Fibroblast of villous mesenchyme (primary cell): Measurements from ENCODE around the gene PTPRE. TPM values are rescaled to one million over a fixed set of nuclear protein-coding genes. Genes with fewer than 3 reads are reported as not detected.

Experiments
- DNase-seq: peaks from one replicate; pipeline ENCODE4 v3.0.0-alpha.2; 2010; ENCODE audit warnings: low read depth
- H3K4me3 ChIP-seq: 2 replicates; pipeline ENCODE4 v1.5.1; 2011; ENCODE audit warnings: low read depth, mild to moderate bottlenecking, low read length
- total RNA-seq: library from RNA; depleted of rRNA; stranded (reverse); fragments of >200 nt; gene quantifications from 2 replicates; pipeline ENCODE4 v1.2.3, GENCODE V29; 2012
- TF ChIP-seq, protein P1 (sequence below): IDR thresholded peaks from 2 replicates; pipeline ENCODE4 v1.5.1; 2012; ENCODE audit warnings: low read depth, mild to moderate bottlenecking, low read length; ENCODE audit not compliant: insufficient read depth

Gene PTPRE
- total RNA-seq, 1 donor, result 11.2 TPM

DNA sequence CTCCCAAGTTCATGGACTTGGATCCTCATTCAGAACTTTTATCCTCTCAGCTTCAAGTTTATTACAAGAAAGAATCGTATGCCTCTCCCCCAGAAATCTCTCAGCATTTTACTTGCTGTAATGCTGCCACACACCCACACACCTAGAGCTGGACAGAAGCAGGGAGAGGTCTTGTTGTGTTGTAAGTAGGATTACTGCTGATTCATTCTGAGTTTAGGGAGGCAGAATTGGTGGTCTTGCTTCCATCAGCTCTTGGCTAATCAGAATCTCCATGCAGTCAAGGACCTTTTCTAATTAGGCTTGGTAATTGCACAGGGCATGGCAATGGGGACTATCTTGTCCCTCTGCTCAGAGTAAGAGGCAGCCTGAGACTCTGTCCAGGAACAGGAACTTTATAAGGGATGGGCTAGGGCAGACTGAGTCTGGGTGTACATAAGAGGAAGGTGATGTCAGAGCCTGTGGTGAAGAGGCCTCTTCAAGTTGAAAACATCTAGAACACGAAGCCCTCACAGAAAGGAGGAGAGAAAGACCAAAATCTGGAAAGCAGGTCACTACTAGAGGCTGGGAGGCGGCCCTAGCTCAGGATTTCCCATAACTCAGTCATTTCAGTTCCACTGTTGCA lies 7.0 kb upstream of the PTPRE start:
- H3K4me3 ChIP-seq, result no peak overlapping the region
- no peak for DNase-seq
- TF ChIP-seq, protein P1, sequence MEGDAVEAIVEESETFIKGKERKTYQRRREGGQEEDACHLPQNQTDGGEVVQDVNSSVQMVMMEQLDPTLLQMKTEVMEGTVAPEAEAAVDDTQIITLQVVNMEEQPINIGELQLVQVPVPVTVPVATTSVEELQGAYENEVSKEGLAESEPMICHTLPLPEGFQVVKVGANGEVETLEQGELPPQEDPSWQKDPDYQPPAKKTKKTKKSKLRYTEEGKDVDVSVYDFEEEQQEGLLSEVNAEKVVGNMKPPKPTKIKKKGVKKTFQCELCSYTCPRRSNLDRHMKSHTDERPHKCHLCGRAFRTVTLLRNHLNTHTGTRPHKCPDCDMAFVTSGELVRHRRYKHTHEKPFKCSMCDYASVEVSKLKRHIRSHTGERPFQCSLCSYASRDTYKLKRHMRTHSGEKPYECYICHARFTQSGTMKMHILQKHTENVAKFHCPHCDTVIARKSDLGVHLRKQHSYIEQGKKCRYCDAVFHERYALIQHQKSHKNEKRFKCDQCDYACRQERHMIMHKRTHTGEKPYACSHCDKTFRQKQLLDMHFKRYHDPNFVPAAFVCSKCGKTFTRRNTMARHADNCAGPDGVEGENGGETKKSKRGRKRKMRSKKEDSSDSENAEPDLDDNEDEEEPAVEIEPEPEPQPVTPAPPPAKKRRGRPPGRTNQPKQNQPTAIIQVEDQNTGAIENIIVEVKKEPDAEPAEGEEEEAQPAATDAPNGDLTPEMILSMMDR, result no peak

DNA sequence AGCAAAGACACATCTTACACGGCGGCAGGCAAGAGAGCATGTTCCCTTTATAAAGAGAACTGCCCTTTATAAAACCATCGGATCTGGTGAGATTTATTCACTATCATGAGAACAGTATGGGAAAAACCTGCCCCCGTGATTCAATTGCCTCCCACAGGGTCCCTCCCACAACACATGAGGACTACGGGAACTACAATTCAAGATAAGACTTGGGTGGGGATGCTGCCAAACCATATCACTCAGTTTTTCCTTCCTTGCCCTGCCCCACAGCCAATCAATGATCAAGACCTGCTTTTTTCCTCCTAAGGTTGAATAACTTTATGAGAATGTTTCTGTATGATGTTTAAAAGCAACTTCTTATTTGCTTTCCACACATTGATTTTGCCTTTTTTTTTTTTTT lies 3.1 kb upstream of the PTPRE start:
- H3K4me3 ChIP-seq, result no peak overlapping the region
- TF ChIP-seq, protein P1, result no peak
- no peak for DNase-seq

DNA sequence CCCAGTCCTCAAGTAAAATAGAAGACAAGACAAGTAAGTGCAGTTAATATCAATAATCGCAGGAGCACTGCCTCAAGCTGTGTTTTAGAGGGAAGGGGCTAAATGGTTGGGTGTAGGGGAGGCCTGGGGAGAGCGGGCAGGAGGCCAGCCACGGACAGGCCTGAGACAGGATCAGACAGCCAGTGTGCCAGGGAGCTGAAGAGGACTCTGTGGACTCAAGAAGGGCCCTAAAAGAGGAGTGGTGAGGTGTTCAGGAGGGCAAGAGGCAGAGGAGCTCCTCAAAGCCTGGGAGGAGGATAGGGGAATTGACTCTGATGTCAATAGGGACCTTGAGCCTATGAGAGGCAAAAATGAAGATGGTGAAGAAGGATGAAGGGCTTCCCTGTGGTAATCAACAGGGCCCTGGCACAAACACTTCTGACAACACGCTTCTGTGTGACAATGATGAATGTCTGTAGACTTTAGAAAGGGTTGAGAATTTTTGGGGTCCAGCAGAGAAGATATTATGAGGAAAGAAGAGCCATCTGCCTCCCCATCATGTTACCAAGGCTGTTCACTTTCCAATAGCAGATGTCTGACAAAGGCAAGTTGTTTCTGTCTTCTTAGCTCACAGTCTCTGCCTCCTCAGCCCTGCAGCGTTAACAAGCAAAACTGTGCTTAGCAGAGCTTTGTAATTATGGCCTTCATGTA lies 2.4 kb upstream of the PTPRE start:
- DNase-seq, result no peak
- no peak overlapping the region for H3K4me3 ChIP-seq
- TF ChIP-seq, protein P1, result no peak

DNA sequence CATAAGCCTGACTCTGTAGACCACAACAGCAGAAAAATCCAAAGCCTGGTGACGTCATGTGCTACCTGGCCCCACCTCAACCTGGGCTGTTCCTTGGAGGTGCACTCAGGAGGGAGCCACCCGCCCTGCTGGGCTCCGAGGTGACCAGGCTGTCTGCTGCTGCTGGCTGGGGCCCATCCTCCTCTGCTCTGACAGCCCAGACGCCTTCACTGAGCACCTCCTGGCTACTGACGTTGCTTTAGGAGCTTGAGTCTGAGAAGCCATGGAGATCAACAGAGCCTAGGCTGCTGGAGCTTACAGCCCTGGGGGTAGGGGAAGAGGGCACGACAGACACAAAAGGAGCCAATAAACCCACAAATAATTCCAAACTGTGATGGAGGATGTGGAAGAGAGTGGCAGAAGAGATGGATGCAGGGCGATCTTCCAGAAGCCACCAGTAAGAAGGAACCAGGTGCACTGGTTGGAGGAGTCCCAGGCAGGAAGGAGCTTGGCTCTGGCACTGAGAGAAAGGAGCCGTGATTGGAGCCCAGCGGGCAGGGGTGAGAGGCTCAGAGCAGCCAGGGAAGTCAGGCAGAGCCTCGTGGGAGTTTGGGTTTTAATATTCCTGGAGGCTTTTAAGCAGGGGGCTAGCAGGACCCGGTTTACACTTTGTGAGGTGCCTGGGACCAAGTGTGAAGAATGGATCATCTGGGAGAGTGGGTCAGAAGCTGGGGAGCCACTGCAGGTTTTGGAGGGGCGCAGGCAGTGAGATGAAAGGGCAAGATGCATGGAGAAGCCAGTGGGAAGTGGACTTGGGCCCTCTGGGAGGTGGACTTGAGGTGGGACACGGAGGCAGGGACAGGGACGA lies 1.7 kb upstream of the PTPRE start:
- no peak overlapping the region for H3K4me3 ChIP-seq
- TF ChIP-seq, protein P1, result no peak
- no peak for DNase-seq

DNA sequence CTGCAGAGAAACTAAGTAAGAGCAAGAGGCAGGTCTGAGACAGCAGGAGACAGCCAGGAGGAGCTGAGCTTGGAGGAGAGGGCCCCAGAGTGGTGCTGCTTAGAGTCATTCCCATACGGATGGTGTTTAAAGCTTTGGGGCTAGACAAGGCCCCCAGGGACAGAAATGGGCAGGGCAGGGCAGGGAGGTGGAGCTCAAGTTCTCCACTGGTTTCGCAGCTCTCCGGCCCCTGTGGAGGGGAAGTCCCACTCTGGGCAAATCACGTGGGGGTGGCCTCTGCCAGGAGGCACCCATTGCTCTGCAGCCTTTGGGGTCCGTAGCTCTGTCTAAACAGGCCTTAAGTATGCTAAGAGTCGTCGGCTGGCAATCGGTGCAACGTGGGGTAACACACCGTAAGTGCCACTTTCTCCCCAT lies 1.0 kb upstream of the PTPRE start:
- H3K4me3 ChIP-seq, result no peak overlapping the region
- DNase-seq, result no peak
- TF ChIP-seq, protein P1, result no peak

DNA sequence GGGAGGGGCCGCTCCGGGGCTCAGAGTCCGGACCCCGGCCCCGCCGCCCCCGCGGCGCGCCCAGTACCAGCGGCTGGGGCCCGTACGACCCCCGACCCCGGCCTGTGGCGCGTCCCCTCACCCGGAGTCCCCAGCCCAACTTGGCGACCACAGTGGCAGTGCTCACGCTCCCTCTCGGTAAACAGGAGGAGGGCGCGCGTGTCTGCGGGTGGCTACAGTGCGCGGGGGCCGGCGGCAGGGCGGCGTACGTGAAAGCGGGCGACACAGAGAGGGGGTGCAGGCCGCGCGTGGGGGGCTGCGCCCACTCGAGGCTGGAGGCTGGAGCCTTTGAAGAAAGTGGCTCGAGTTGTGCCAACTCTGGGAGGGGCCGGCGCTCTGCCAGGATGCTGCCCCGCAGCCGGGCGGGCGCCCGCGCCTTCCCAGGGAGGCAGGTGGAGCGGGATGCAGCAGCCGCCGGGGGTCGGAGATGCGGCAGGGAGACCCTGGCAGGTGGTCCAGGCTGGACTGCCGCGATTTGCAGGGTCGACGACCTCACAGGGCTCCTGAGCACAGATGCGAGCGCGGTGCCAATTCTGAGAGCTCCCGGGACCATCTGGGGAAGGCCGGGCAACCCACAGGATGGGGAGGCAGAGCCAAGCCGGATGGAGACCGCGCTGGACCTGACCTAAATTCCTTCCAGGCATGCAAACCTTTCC lies 655 bp downstream of the PTPRE start:
- TF ChIP-seq, protein P1, result no peak
- peak overlapping the region; percentile 58 for H3K4me3 ChIP-seq

More for the DNA sequence above, 655 bp downstream of the PTPRE start:
- peak; percentile 53 for DNase-seq
